ENCODE data around the gene LCN6. TPM values are rescaled to one million over a fixed set of nuclear protein-coding genes. Genes with fewer than 3 reads are reported as not detected.

LCN6 gene
- total and polyA plus RNA-seq, 2 of the 4 experiments (the other 2 are of a cell fraction), result not detected

- POLR2A ChIA-PET (ENCODE audit: unreplicated experiment), result no interaction called here
Measured at GRCh38 chr9:136789523-136789937, 41.2 kb upstream of the LCN6 start.

More at GRCh38 chr9:136789523-136789937, 41.2 kb upstream of the LCN6 start:
- peaks cover 5% of the 10 kb centered on the region; the same call in 1 of the 2 replicates for H3K4me1 ChIP-seq (ENCODE audit: control insufficient read depth, insufficient read depth, low read length)
- in situ Hi-C loops (cut with MboI; ENCODE audit: low sequenced_read_pairs), result loop anchor here (10.0 kb wide), 1 partner anchor 245 kb away; the partner anchor contains the start of gene FUT7
- CTCF ChIA-PET, result interaction anchor here (0.6 kb wide), 1 partner anchor 239 kb away, joined by 3 read pairs; no protein-coding TSS in a partner anchor
- no peaks in the 10 kb centered on the region for H3K9me3 ChIP-seq (ENCODE audit: control insufficient read depth, insufficient read depth, low read length)
- H3K79me1 ChIP-seq (ENCODE audit: low read depth in 1 of 2, low read length in 2 of 2), result peaks cover 3 to 24% of the 10 kb centered on the region in 2 experiments; a peak in 3 of 4 replicates
- H2BK120ac ChIP-seq (ENCODE audit: low read depth, low read length), result no peak overlapping the region
- H4K5ac ChIP-seq (ENCODE audit: low read depth, low read length), result no peak overlapping the region
- no TSS peak for BruUV-seq (replicated peaks)
- H3K4me3 ChIP-seq (ENCODE audit: insufficient read depth, low read depth, low read length), result no peak overlapping the region
- H3K56ac ChIP-seq (ENCODE audit: extremely low read depth, insufficient read depth, low read length), result no peak overlapping the region
- no peak overlapping the region for H3K14ac ChIP-seq (replicated peaks; ENCODE audit: low read depth, low read length)
- H3K23ac ChIP-seq (ENCODE audit: low read depth, low read length), result no peak overlapping the region
- H3K27me3 ChIP-seq (ENCODE audit: control insufficient read depth, insufficient read depth, low read length), result peaks cover 5% of the 10 kb centered on the region; the same call in 1 of the 2 replicates
- no peak overlapping the region for H2BK5ac ChIP-seq (ENCODE audit: low read depth, low read length, poor library complexity, severe bottlenecking)
- H4K8ac ChIP-seq (ENCODE audit: low read depth in 2 of 2, low read length in 2 of 2), result no peak overlapping the region
- no peak overlapping the region for H3K9ac ChIP-seq (ENCODE audit: low read depth, low read length)
- H3K4ac ChIP-seq (ENCODE audit: low read depth, low read length), result no peak overlapping the region
- H3K18ac ChIP-seq (ENCODE audit: low read depth, low read length), result no peak overlapping the region
- no peak overlapping the region for H2BK15ac ChIP-seq (ENCODE audit: low read depth, low read length)
- TF ChIP-seq RFX5 (IDR thresholded peaks at IDR 0.05; ENCODE audit: low read depth, low read length), result no peak
- no peak for TF ChIP-seq MAZ (IDR thresholded peaks at IDR 0.05; ENCODE audit: borderline replicate concordance, low read depth, low read length)
- no peak for TF ChIP-seq FOS (IDR thresholded peaks at IDR 0.05; ENCODE audit: low read depth, low read length)
- TF ChIP-seq MXI1 (IDR thresholded peaks at IDR 0.05; ENCODE audit: borderline replicate concordance, low read depth, low read length), result no peak
- no peak for TF ChIP-seq RAD21 (IDR thresholded peaks at IDR 0.05; ENCODE audit: low read length)
- TF ChIP-seq RCOR1 (IDR thresholded peaks at IDR 0.05; ENCODE audit: insufficient replicate concordance, low read length), result no peak
- TF ChIP-seq CTCF (conservative IDR thresholded peaks at IDR 0.05; ENCODE audit: low read depth, low read length), result no peak
- no peak for TF ChIP-seq BHLHE40 (IDR thresholded peaks at IDR 0.05; ENCODE audit: low read depth, low read length)
- TF ChIP-seq NFE2L2 (IDR thresholded peaks at IDR 0.05; ENCODE audit: low read depth, low read length), result no peak
- no peak for TF ChIP-seq CHD1 (IDR thresholded peaks at IDR 0.05; ENCODE audit: low read depth, low read length)
- no peak for TF ChIP-seq USF2 (IDR thresholded peaks at IDR 0.05; ENCODE audit: low read depth, low read length)
- TF ChIP-seq POLR2A (IDR thresholded peaks at IDR 0.05; ENCODE audit: low read depth, low read length), result no peak
- TF ChIP-seq SMC3 (IDR thresholded peaks at IDR 0.05; ENCODE audit: low read depth, low read length), result no peak
- no peak for TF ChIP-seq ELK1 (IDR thresholded peaks at IDR 0.05; ENCODE audit: borderline replicate concordance, low read depth, low read length)
- TF ChIP-seq CEBPB (IDR thresholded peaks at IDR 0.05; ENCODE audit: low read depth, low read length), result no peak
- no peak for TF ChIP-seq MAFK (IDR thresholded peaks at IDR 0.05; ENCODE audit: low read depth, low read length)
- no peak overlapping the region for H3K27ac ChIP-seq (ENCODE audit: insufficient read depth, low read length)
- no peak overlapping the region for H2BK20ac ChIP-seq (ENCODE audit: low read depth, low read length)
- no peaks in the 10 kb centered on the region for H3K9me1 ChIP-seq (ENCODE audit: insufficient read depth, low read length)
- intact Hi-C loops (cut with micrococcal nuclease), result no loop called here
- WGBS, 2 experiments (ENCODE audit: extremely low coverage in 2 of 2, insufficient read length in 1 of 2), result no CpG with 5 or more reads among the region's 3 CpGs
- H2AK9ac ChIP-seq (replicated peaks; ENCODE audit: low read depth, low read length, poor library complexity), result no peak overlapping the region
- H4K20me1 ChIP-seq (ENCODE audit: insufficient read depth, low read length), result peaks cover 9% of the 10 kb centered on the region
- H3K36me3 ChIP-seq (ENCODE audit: control insufficient read depth, insufficient read depth, low read length), result peaks cover 8% of the 10 kb centered on the region; the same call in 1 of the 2 replicates
- DNase-seq, result no peak
- no peak overlapping the region for H2AFZ ChIP-seq (replicated peaks; ENCODE audit: low read length, poor library complexity)
- no peak overlapping the region for H2AK5ac ChIP-seq (ENCODE audit: low read depth, low read length)
- no peak overlapping the region for H3K4me2 ChIP-seq (ENCODE audit: low read depth, low read length)
- ATAC-seq (ENCODE audit: low read depth), result no peak
- H4K91ac ChIP-seq (ENCODE audit: insufficient read depth, low read depth, low read length), result no peak overlapping the region
- dilution Hi-C loops (cut with HindIII; ENCODE audit: low sequenced_read_pairs, unreplicated experiment), result no loop called here

Measured in IMR-90 (cell line).